ENCODE data around the gene PAX6. TPM values are rescaled to one million over a fixed set of nuclear protein-coding genes. Genes with fewer than 3 reads are reported as not detected.

The PAX6 gene
- total and polyA plus RNA-seq, 9 of the 15 experiments (the other 6 are each of a cell fraction or from before 2014, with no cell fraction given) = 1.5 to 10.9 (median 5.3) TPM

- TF ChIP-seq RREB1 (CRISPR knock-in tag; IDR thresholded peaks at IDR 0.05) (no peak), ELK1 (CRISPR knock-in tag; IDR thresholded peaks at IDR 0.05) (no peak), ADNP (tag; IDR thresholded peaks at IDR 0.05) (no peak), ZNF518B (CRISPR knock-in tag; IDR thresholded peaks at IDR 0.05) (no peak), ATF3 (IDR thresholded peaks at IDR 0.05) (peak; percentile 69; the same call in 1 of the 2 replicates), ATF3 (CRISPR knock-in tag; conservative IDR thresholded peaks at IDR 0.05) (no peak), POLR3G (IDR thresholded peaks at IDR 0.05; ENCODE audit: extremely low read depth, insufficient read length, insufficient replicate concordance) (no peak), ZKSCAN8 (CRISPR knock-in tag; IDR thresholded peaks at IDR 0.05) (no peak), SFPQ (IDR thresholded peaks at IDR 0.05; ENCODE audit: low read depth, low read length) (no peak)
- TF ChIP-seq, protein P1, sequence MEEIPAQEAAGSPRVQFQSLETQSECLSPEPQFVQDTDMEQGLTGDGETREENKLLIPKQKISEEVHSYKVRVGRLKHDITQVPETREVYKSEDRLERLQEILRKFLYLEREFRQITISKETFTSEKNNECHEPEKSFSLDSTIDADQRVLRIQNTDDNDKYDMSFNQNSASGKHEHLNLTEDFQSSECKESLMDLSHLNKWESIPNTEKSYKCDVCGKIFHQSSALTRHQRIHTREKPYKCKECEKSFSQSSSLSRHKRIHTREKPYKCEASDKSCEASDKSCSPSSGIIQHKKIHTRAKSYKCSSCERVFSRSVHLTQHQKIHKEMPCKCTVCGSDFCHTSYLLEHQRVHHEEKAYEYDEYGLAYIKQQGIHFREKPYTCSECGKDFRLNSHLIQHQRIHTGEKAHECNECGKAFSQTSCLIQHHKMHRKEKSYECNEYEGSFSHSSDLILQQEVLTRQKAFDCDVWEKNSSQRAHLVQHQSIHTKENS (CRISPR knock-in tag; IDR thresholded peaks at IDR 0.05) = no peak
Measured at GRCh38 chr11:31810779-31811647, at the start of gene PAX6 (continued).

All from K562 (cell line).